ENCODE data around the gene OLFM1.

Gene OLFM1

GRCh38 chr9:135048758-135049444, 38.6 kb upstream of the OLFM1 start:
- no peak overlapping the region for H3K9ac ChIP-seq
- no peaks in the 10 kb centered on the region for H4K20me1 ChIP-seq (ENCODE audit: insufficient read depth)
- H3K79me2 ChIP-seq (ENCODE audit: insufficient read depth, low read depth), result no peaks in the 10 kb centered on the region
- H3K4me1 ChIP-seq (ENCODE audit: low read depth, poor library complexity, severe bottlenecking), result no peaks in the 10 kb centered on the region
- no peak overlapping the region for H3K4me3 ChIP-seq (IDR thresholded peaks at IDR 0.05; ENCODE audit: insufficient read depth, low read depth, low read length)
- H3K36me3 ChIP-seq (ENCODE audit: insufficient read depth), result no peaks in the 10 kb centered on the region
- no peak overlapping the region for H3K4me2 ChIP-seq
- H2AFZ ChIP-seq (ENCODE audit: low read depth), result no peak overlapping the region
- no peak for TF ChIP-seq CTCF (conservative IDR thresholded peaks at IDR 0.05; ENCODE audit: low read depth, low read length)
- H3K27me3 ChIP-seq (ENCODE audit: insufficient read depth, low read depth), result peaks cover 21% of the 10 kb centered on the region; the same call in 1 of the 2 replicates
- no peak overlapping the region for H3K27ac ChIP-seq

- H3K4me3 ChIP-seq (IDR thresholded peaks at IDR 0.05; ENCODE audit: insufficient read depth, low read depth, low read length), result no peak overlapping the region
- H3K9ac ChIP-seq, result no peak overlapping the region
- H3K27me3 ChIP-seq (ENCODE audit: insufficient read depth, low read depth), result peaks cover 19% of the 10 kb centered on the region; the same call in 1 of the 2 replicates
- H3K4me1 ChIP-seq (ENCODE audit: low read depth, poor library complexity, severe bottlenecking), result no peaks in the 10 kb centered on the region
- no peak for TF ChIP-seq CTCF (conservative IDR thresholded peaks at IDR 0.05; ENCODE audit: low read depth, low read length)
- no peaks in the 10 kb centered on the region for H3K79me2 ChIP-seq (ENCODE audit: insufficient read depth, low read depth)
- no peaks in the 10 kb centered on the region for H3K36me3 ChIP-seq (ENCODE audit: insufficient read depth)
- no peaks in the 10 kb centered on the region for H4K20me1 ChIP-seq (ENCODE audit: insufficient read depth)
- no peak overlapping the region for H3K4me2 ChIP-seq
- no peak overlapping the region for H2AFZ ChIP-seq (ENCODE audit: low read depth)
- no peak overlapping the region for H3K27ac ChIP-seq
Measured at GRCh38 chr9:135049460-135049859, 38.0 kb upstream of the OLFM1 start.

GRCh38 chr9:135050072-135050990, 37.1 kb upstream of the OLFM1 start:
- peaks cover 24% of the 10 kb centered on the region; the same call in 1 of the 2 replicates for H3K27me3 ChIP-seq (ENCODE audit: insufficient read depth, low read depth)
- no peak overlapping the region for H3K4me2 ChIP-seq
- no peak overlapping the region for H2AFZ ChIP-seq (ENCODE audit: low read depth)
- H3K36me3 ChIP-seq (ENCODE audit: insufficient read depth), result no peaks in the 10 kb centered on the region
- no peaks in the 10 kb centered on the region for H4K20me1 ChIP-seq (ENCODE audit: insufficient read depth)
- no peaks in the 10 kb centered on the region for H3K79me2 ChIP-seq (ENCODE audit: insufficient read depth, low read depth)
- no peak overlapping the region for H3K9ac ChIP-seq
- no peaks in the 10 kb centered on the region for H3K4me1 ChIP-seq (ENCODE audit: low read depth, poor library complexity, severe bottlenecking)
- no peak for TF ChIP-seq CTCF (conservative IDR thresholded peaks at IDR 0.05; ENCODE audit: low read depth, low read length)
- H3K4me3 ChIP-seq (IDR thresholded peaks at IDR 0.05; ENCODE audit: insufficient read depth, low read depth, low read length), result no peak overlapping the region
- no peak overlapping the region for H3K27ac ChIP-seq

- Histone ChIP-seq H3K27ac (no peak overlapping the region), H2AFZ (ENCODE audit: low read depth) (no peak overlapping the region), H3K9ac (no peak overlapping the region), H3K79me2 (ENCODE audit: insufficient read depth, low read depth) (no peaks in the 10 kb centered on the region), H3K36me3 (ENCODE audit: insufficient read depth) (no peaks in the 10 kb centered on the region), H3K4me2 (no peak overlapping the region), H3K4me3 (IDR thresholded peaks at IDR 0.05; ENCODE audit: insufficient read depth, low read depth, low read length) (no peak overlapping the region), H3K27me3 (ENCODE audit: insufficient read depth, low read depth) (peaks cover 24% of the 10 kb centered on the region; the same call in 1 of the 2 replicates), H3K4me1 (ENCODE audit: low read depth, poor library complexity, severe bottlenecking) (no peaks in the 10 kb centered on the region), H4K20me1 (ENCODE audit: insufficient read depth) (no peaks in the 10 kb centered on the region)
- no peak for TF ChIP-seq CTCF (conservative IDR thresholded peaks at IDR 0.05; ENCODE audit: low read depth, low read length)
Measured at GRCh38 chr9:135051316-135052038, 36.0 kb upstream of the OLFM1 start.

Measured in KMS-11 (cell line).